K562 (cell line): Measurements from ENCODE around the gene ZSCAN22. TPM values are rescaled to one million over a fixed set of nuclear protein-coding genes. Genes with fewer than 3 reads are reported as not detected.
A peak's percentile ranks its signal among the peaks of the same experiment; 100 is the strongest.

Experiments
- ADNP ChIP-seq: fragments of 200-800 bp; sonication (Bioruptor generic); IDR thresholded peaks from 2 replicates; pipeline ENCODE4 v1.6.1; 2016; ENCODE audit warnings: missing genetic modification characterization, missing compliant biosample characterization
- AFF4 ChIP-seq: sonication (generic); formaldehyde crosslinking; IDR thresholded peaks from 2 replicates; pipeline ENCODE4 v1.8.0; 2023; ENCODE audit warnings: mild to moderate bottlenecking, missing genetic modification reagents
- ARID4B ChIP-seq: sonication (generic); formaldehyde crosslinking; IDR thresholded peaks from 2 replicates; pipeline ENCODE4 v1.8.0; 2022; ENCODE audit warnings: mild to moderate bottlenecking, missing genetic modification reagents
- BRF2 ChIP-seq: IDR thresholded peaks from 3 replicates; pipeline ENCODE4 v1.6.1; 2011; ENCODE audit warnings: borderline replicate concordance, mild to moderate bottlenecking; ENCODE audit not compliant: insufficient read length, insufficient read depth
- E2F5 ChIP-seq: sonication (generic); formaldehyde crosslinking; IDR thresholded peaks from 2 replicates; pipeline ENCODE4 v1.8.0; 2022; ENCODE audit warnings: mild to moderate bottlenecking, missing genetic modification reagents
- HDAC8 ChIP-seq: fragments of 450-650 bp; IDR thresholded peaks from 2 replicates; pipeline ENCODE4 v1.6.1; 2016; ENCODE audit warnings: mild to moderate bottlenecking, missing genetic modification characterization, moderate library complexity, missing compliant biosample characterization
- L3MBTL2 ChIP-seq: fragments of 450-650 bp; IDR thresholded peaks from 2 replicates; pipeline ENCODE4 v1.6.1; 2016; ENCODE audit warnings: mild to moderate bottlenecking, moderate library complexity
- MEF2D ChIP-seq: conservative IDR thresholded peaks from 2 replicates; pipeline ENCODE4 v1.6.1; 2016; ENCODE audit warnings: low read depth, missing genetic modification characterization, missing compliant biosample characterization
- NCOA2 ChIP-seq, 2 experiments: fragments of 450-650 bp; IDR thresholded peaks; 2 replicates each; pipeline ENCODE4 v1.6.1; 2018; ENCODE audit warnings: mild to moderate bottlenecking in 2 of 2, moderate library complexity in 1 of 2; ENCODE audit not compliant: partially characterized antibody in 2 of 2
- SMAD4 ChIP-seq: fragments of 250-450 bp; sonication (Bioruptor Pico); conservative IDR thresholded peaks from 2 replicates; pipeline ENCODE4 v1.8.0; 2021; ENCODE audit warnings: inconsistent platforms, mild to moderate bottlenecking, moderate library complexity
- SREBF2 ChIP-seq: sonication (generic); formaldehyde crosslinking; IDR thresholded peaks from 2 replicates; pipeline ENCODE4 v1.4.0; 2020; ENCODE audit warnings: mild to moderate bottlenecking, missing genetic modification reagents
- TRIM24 ChIP-seq, 2 experiments: fragments of 450-650 bp; IDR thresholded peaks; 2 replicates each; pipeline ENCODE4 v1.6.1; 2016
- U2AF1 ChIP-seq: fragments of 200-400 bp; formaldehyde crosslinking; optimal IDR thresholded peaks from 2 replicates; pipeline ENCODE3; 2017; ENCODE audit warnings: mild to moderate bottlenecking, low read depth, low read length, moderate library complexity
- UBTF ChIP-seq, 2 experiments: IDR thresholded peaks; 2 replicates each; pipeline ENCODE4 v1.6.1; 2012; ENCODE audit warnings: improper control_type of control experiment in 2 of 2, low read depth in 2 of 2, low read length in 2 of 2, borderline replicate concordance in 1 of 2
- ZNF316 ChIP-seq: fragments of 450-650 bp; IDR thresholded peaks from 2 replicates; pipeline ENCODE4 v1.6.1; 2016
- polyA plus RNA-seq, 8 experiments: library from polyadenylated mRNA; depleted of rRNA in 4 of 8; stranded (reverse) in 5 of 8; unstranded in 3 of 8; fragments of >200 nt; fragmentation: Nextera tagmentation in 2 of 8; fragmentation: Illumina TruSeq in 1 of 8; extraction: Ambion mirVana in 2 of 8; extraction: Trizol in 1 of 8; gene quantifications; 2 replicates each; pipeline versions ENCODE4 v1.2.1 to v1.2.3, GENCODE V29; 2011 to 2014; ENCODE audit warnings: inconsistent platforms in 1 of 8, missing spikeins in 1 of 8
- total RNA-seq, 7 experiments: library from RNA; depleted of rRNA in 6 of 7; stranded (reverse); fragments of >200 nt in 6 of 7; fragmentation: Illumina TruSeq in 2 of 7; extraction: Trizol in 2 of 7; gene quantifications; 2 replicates each; pipeline versions ENCODE4 v1.2.1 to v1.2.3, GENCODE V29; 2011 to 2021; ENCODE audit warnings: low replicate concordance in 1 of 7

ZSCAN22 gene
- total and polyA plus RNA-seq, 9 of the 15 experiments (the other 6 are each of a cell fraction or from before 2014, with no cell fraction given), result 0.98 to 5.3 (median 3.0) TPM

- TF ChIP-seq HDAC8 (tag), result no peak
- peak; percentile 1; the same call in 1 of the 2 replicates for TF ChIP-seq ARID4B (CRISPR knock-in tag)
- no peak for TF ChIP-seq U2AF1
- TF ChIP-seq TRIM24 (IDR thresholded peaks at IDR 0.05), result peak in 1 of 2 experiments; percentile 31; a peak in 1 of 4 replicates
- TF ChIP-seq NCOA2 (IDR thresholded peaks at IDR 0.05; ENCODE audit: partially characterized antibody in 2 of 2), result no peak
- TF ChIP-seq SMAD4 (CRISPR knock-in tag), result peak; percentile 51
- TF ChIP-seq UBTF (IDR thresholded peaks at IDR 0.05; ENCODE audit: borderline replicate concordance in 1 of 2, low read depth in 2 of 2, low read length in 2 of 2), result 0 out of 4 replicates have a peak, but pooled peaks have one; percentile 41 to 57
- TF ChIP-seq MEF2D, result no peak
- TF ChIP-seq BRF2, result no peak
- TF ChIP-seq E2F5 (CRISPR knock-in tag), result no peak
- TF ChIP-seq ZNF316, result no peak
- TF ChIP-seq L3MBTL2, result peak; percentile 62
- no peak for TF ChIP-seq SREBF2 (CRISPR knock-in tag)
- TF ChIP-seq AFF4 (CRISPR knock-in tag), result 0 out of 2 replicates have a peak, but pooled peaks have one; percentile 2
- TF ChIP-seq ADNP (tag), result no peak
Measured at GRCh38 chr19:58278541-58279041, 48.2 kb upstream of the ZSCAN22 start, which contains the start of gene ZNF8 (continued).
